ENCODE results near the gene ERMARD.

Gene ERMARD

DNA sequence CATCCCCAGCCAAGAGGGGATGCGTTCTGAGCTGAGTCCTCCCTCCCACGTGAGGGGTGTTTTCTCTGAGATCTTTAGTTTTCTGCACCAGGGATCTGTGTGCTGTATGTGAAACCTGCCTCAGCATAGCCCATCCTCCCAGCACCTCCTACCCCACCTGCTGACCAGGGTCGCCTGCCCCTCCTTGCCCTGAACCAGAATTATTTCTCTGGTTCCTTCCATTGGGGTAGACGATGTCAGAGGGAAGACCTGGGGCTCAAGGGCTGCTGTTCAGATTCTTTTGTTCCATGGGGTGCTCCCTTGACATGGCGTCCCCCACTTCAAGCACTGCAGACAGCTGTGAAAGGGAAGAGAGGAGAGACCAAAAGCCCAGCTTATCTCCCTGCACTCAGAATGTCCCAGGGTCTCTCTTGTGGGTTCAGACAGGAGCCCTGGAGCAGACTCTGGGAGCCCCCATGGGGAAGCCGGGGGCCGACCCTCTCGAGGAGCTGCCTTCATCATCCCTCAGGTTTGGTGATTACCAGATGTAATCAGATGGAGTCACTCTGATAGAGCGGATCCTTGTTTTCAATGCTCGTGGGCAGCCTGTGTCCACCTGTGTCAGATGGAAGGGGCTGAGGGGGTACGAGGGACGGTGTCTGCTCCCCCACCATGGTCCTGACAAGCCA lies 74.3 kb downstream of the ERMARD start:
- DNase-seq (ENCODE audit: low read depth), result no peak

DNA sequence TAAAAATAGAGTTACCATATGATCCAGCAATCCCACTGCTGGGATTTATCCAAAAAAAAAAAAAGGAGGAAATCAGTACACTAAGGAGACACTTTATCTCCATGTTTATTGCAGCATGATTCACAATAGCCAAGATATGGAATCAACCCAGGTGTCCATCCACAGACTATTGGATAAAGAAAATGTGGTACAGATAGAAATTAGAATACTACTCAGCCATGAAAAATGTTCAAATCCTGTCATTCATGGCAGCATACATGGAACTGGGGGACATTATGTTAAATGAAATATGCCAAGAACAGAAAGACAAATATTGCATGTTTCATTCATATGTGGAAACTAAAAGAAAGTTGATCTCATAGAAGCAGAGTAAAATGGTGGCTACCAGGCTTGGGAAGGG lies 75.3 kb downstream of the ERMARD start:
- DNase-seq (ENCODE audit: low read depth), result no peak

DNA sequence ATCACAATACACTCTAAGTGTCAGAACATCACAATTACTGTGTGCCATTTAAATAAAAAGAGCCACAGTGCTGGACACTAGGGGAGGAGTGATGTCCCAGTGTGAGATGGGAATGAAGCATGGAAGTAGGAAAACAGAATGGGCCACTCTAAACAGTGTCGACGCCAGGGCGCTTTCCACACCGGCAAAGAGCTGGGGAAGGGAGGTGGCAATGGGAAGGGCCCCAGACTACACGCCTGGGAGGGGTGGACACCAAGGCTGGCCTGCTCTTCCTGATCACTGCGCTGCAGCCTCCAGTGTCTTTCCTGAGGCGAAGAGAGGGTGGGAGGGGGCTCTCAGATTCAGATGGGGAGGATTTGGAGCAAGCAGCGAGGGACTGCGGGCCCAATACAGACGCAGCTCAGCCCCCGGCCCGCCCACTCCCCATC lies 75.9 kb downstream of the ERMARD start:
- no peak for DNase-seq (ENCODE audit: low read depth)

DNA sequence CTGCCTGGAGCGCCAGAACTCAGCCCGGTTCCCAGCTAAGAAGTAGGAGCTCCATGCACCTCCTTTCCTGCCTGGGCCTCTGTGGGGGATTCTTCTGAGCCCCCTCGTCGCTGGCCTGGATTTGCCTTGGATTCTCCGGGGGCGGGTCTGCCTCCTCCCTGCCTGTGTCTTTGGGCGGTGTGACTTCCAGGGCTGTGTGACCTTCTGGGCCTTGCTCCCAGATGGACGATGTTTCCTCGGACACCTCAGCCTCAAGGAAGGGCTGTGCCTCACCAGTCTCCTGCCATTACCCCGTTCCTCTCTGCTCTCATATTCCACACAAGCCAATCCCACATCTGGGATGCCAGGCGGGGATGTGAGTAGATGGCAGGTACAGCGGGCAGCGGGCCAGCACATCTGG lies 76.8 kb downstream of the ERMARD start:
- DNase-seq (ENCODE audit: low read depth), result no peak

DNA sequence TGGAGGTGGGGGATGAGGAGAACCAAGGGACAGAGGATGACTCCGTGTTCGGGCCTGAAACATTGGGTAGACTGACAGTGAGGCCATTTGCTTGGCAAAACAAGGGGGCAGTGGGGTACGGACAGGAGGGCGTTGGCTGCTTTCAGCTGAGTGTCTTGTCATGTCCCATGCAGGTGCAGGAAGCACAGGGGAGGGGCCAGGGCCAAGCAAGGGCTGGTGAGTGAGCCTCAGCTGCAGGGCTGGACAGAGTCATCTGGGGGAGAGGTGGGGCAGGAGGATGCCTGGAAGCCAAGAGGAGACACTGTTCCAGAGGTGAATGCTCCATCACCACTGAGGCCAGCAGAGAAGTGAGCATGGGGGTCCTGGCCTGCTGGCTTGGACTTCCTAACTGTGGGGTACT lies 78.4 kb downstream of the ERMARD start:
- no peak for DNase-seq (ENCODE audit: low read depth)

DNA sequence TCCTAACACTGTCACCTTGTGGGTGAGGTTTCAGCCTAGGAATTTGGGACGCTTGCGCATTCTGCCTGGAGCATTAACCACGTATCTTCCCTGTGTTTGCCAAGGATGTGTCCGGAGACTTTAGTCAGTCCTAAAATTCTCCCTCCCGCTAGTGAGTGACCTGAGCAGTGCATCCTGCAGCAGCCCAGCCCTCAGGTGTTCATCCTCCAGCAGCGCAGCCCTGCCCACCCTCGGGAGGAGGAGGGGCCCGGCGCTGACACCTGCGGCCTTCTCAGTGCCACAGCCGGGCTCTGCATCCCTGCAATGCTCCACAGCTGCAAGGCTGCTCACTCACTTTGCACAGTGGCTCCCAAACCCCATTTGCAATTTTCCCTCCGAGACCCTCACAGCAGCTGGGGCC lies 79.5 kb downstream of the ERMARD start:
- DNase-seq (ENCODE audit: low read depth), result no peak
